RWPE1 (cell line): Measurements from ENCODE around the gene BLVRB.

ENCODE experiments used
- CTCF ChIA-PET: fragments of 350-600 bp; sonication (Branson Sonifier 250); formaldehyde crosslinking; extraction: SDS; loops from one replicate; lab custom pipeline; 2021; lab: Yijun Ruan, JAX
- POLR2A ChIA-PET: fragments of 400-600 bp; formaldehyde crosslinking; extraction: SDS; loops from one replicate; lab custom pipeline; 2020; ENCODE audit warnings: antibody characterized with exemption; ENCODE audit not compliant: low non-redundant PET; lab: Yijun Ruan, JAX
- DNase-seq: peaks from one replicate; pipeline ENCODE4 v3.0.0; 2012; ENCODE audit warnings: low spot score
- H3K27ac ChIP-seq: fragments of 450-650 bp; 2 replicates; pipeline ENCODE4 v1.5.1; 2017
- TF ChIP-seq, protein P1 (sequence below): fragments of 450-650 bp; conservative IDR thresholded peaks from 2 replicates; pipeline ENCODE4 v1.5.1; 2017; ENCODE audit warnings: low read depth, mild to moderate bottlenecking

Gene BLVRB

DNA sequence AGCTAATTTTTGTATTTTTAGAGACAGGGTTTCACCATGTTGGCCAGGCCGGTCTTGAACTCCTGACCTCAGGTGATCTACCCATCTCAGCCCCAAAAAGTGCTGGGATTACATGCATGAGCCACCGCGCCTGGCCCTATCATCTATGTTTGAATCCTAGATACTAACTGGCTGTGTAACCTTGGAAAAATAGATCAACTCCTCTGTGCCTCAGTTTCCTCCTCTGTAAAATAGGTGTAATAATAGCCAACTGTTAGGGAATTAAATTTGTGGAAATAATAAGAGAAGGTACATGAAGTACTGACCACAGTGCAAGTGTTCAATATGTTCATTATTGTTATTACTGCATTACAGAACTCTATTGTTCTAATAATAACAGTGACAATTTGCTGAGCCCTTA, 5.6 kb upstream of the BLVRB start:
- POLR2A ChIA-PET, result no interaction called here
- TF ChIP-seq, protein P1, sequence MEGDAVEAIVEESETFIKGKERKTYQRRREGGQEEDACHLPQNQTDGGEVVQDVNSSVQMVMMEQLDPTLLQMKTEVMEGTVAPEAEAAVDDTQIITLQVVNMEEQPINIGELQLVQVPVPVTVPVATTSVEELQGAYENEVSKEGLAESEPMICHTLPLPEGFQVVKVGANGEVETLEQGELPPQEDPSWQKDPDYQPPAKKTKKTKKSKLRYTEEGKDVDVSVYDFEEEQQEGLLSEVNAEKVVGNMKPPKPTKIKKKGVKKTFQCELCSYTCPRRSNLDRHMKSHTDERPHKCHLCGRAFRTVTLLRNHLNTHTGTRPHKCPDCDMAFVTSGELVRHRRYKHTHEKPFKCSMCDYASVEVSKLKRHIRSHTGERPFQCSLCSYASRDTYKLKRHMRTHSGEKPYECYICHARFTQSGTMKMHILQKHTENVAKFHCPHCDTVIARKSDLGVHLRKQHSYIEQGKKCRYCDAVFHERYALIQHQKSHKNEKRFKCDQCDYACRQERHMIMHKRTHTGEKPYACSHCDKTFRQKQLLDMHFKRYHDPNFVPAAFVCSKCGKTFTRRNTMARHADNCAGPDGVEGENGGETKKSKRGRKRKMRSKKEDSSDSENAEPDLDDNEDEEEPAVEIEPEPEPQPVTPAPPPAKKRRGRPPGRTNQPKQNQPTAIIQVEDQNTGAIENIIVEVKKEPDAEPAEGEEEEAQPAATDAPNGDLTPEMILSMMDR, result no peak
- no peak for DNase-seq
- no peak overlapping the region for H3K27ac ChIP-seq
- CTCF ChIA-PET, result no interaction called here

DNA sequence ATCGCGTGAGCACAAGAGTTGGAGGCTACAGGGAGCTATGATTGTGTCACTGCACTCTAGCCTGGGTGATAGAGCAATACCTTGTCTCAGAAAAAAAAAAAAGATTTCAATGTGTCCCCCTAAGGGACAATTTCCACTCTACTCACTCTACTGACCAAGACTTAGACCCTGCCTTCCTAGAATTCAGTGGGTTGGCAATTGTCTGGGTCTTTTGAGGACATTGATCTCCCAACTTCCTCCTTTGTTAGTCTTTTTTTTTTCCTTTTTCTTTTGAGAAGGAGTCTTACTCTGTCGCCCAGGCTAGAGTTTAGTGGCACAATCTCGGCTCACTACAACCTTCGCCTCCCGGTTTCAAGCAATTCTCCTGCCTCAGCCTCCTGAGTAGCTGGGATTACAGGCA, 3.5 kb upstream of the BLVRB start:
- no peak overlapping the region for H3K27ac ChIP-seq
- ChIA-PET CTCF (no interaction called here), POLR2A (interaction anchor here (0.6 kb wide), 1 partner anchor 31 kb away, joined by 6 read pairs; no protein-coding TSS in a partner anchor)
- TF ChIP-seq, protein P1, result no peak
- DNase-seq, result no peak

DNA sequence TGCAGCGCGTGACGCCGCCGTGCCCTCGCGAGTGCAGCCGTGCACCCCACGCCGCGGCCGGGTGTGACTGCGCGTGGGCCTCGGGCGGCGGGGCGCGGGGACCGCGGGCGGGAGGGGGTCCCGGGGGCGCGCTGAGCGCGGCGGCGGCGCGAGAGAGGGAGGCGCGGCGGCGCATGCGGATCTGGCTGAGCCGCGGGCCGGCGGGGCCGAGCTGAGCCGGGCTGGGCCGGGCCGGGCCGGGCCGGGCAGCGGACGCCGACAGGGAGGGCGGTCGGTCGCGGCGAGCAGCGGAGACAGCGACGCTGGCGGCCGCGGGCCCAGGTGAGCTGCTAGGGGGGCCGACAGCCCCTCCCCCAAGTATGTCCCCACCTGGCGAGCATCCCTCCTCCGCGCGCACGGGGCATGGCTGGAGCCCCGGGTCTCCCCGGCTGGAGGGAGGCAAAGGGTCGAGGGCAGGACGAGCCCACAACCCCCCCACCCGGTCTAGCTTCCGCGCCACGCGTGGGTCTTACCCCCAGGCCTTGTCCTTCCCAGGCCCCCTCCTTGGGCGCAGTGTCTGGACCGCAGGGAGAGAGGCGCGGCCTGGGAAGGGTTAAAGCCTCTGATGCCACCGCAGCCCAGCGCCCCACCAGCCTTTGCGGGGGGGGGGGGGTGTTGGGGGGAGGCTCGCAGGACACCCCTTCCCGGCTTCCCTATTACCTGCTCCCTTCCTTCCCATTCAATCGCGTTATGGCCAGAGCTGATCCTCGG, 1.6 kb upstream of the BLVRB start, which contains the start of gene SPTBN4:
TSS of gene SPTBN4 (plus strand) at position 17 of the 750 bp plus-strand sequence. CDS start 5,621 bp downstream, outside the sequence.
- CTCF ChIA-PET, result no interaction called here
- peak within 1 kb of the TSS; percentile 85; the same call in 1 of the 2 replicates for H3K27ac ChIP-seq
- POLR2A ChIA-PET, result no interaction called here
- no peak for DNase-seq
- TF ChIP-seq, protein P1, result no peak

DNA sequence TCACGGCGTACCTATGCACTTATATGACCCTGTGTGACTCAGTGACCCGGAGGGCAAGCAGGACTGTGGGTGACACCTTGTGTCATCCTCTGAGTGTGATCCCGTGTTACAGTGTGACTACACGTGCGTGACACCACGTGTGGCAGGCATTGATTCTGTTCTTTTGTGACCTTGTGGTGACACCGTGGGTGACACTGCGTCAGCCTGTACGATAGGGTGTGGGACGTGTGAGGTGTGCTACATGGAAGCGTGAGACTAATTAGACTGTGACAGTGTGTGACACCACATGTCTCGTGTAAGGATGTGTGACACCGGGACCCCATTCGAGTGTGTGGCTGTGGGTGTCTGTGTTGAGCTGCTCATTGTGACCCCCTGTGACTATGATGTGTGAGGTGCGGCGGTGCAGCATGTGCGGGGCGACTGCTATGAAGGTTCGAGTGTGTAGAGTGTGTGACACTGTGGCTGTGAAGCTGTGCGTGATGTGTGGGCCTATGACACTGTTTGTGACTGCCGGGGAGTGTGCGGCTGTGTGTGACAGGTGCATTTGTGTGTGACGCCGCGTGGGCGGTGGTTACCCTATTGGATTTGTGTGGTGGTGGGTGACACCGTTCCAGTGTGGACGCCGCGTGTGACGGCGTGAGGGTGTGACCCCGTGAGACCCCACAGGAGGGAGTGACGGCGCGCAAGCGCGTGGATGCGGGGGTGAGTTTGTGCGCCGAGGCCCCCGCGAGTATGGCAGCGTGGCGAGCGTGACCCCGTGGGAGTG, 857 bp upstream of the BLVRB start:
- DNase-seq, result no peak
- H3K27ac ChIP-seq, result peak overlapping the region; percentile 85; the same call in 1 of the 2 replicates
- CTCF ChIA-PET, result no interaction called here
- TF ChIP-seq, protein P1, result no peak
- POLR2A ChIA-PET, result interaction anchor here (0.5 to 1.0 kb wide), 2 partner anchors 45 to 187 kb away, joined by 3 read pairs; no protein-coding TSS in a partner anchor

DNA sequence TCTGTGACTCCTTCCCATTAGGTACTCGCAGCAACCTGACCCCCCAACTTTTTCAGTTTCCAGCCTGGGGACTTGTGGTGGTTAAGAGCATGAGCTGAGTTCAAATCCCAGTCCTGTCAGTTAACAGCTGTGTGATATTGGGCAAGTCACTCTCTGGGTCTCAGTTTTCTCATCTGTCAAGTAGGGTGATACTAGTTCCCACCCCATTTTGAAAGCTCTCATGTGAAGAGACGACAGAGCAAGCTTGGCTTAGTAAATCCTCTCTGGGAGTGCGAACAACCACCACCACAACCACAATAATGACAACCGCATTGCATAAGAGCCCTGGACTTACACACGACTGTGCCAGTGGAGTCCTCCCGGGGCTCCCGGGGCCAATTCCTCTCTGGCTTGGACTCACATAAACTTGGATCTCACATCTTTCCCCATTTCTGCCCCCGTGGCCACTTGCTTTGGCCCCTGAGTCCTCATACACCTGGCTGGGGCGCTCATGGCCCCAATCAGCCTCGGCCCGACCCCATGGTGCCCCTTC, 454 bp downstream of the BLVRB start:
- POLR2A ChIA-PET, result interaction anchor here (1.2 kb wide), 1 partner anchor 22 kb away, joined by 3 read pairs; no protein-coding TSS in a partner anchor
- CTCF ChIA-PET, result interaction anchor here (0.5 to 1.7 kb wide), 8 partner anchors 12 to 160 kb away, joined by 3 to 10 read pairs (median 4); no protein-coding TSS in a partner anchor
- peak overlapping the region; percentile 85 for H3K27ac ChIP-seq
- DNase-seq, result no peak
- TF ChIP-seq, protein P1, result no peak
